Stimulated activated CD8-positive, alpha-beta memory T cell treated with anti-CD3 and anti-CD28 coated beads, Interleukin-12 subunit alpha, Interleukin-12 subunit beta, amount 100 ng/mL, for 1 hour (primary cell): ENCODE data around the gene ORC4.

Experiments
- DNase-seq: peaks from one replicate; pipeline ENCODE4 v3.0.0-alpha.2; 2020; ENCODE audit warnings: low read depth

Gene ORC4

GRCh38 chr2:148020111-148021058 lies at the start of gene ORC4:
ORC4 (minus strand) TSS chr2:148020737; CDS start chr2:147975958, 44,779 bp downstream.
- peak; percentile 96 for DNase-seq

- no peak for DNase-seq
Measured at GRCh38 chr2:148067801-148068200, 47.3 kb upstream of the ORC4 start.

DNA sequence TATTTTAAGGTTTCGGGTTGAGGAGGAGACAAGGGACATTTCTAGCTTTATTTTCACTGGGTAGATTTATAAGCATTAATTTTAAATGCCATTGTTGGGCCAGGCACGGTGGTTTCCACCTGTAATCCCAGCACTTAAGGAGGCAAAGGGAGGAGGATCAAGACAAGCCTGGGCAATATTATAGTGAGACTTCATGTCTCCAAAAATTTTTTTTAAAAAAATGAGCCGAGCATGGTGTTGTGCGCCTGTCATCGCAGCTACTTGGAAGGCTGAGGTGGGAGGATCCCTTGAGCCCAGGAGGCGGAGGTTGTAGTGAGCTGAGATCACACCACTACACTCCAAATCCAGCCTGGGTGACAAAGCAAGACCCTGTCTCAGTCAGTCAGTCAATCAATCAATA lies 45.4 kb upstream of the ORC4 start:
- DNase-seq, result no peak

DNA sequence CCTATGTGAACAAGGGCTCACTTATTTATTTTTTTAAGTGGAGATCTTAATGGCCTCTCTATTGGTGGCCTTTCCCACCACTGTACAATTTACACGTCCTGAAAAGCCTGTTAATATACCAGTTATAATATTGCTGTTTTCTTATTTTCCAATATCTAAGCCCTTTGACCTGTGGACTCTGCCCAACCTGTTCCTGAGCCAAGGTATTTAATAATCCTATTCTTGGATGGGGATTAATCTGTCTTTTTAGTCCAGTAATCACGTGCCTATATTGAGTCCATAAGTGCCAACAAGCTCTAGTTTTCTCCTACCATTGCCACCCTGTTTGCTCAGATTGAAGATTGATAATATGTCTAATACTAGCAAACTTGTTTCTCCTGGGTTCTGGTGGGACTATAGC lies 43.1 kb upstream of the ORC4 start:
- no peak for DNase-seq

DNA sequence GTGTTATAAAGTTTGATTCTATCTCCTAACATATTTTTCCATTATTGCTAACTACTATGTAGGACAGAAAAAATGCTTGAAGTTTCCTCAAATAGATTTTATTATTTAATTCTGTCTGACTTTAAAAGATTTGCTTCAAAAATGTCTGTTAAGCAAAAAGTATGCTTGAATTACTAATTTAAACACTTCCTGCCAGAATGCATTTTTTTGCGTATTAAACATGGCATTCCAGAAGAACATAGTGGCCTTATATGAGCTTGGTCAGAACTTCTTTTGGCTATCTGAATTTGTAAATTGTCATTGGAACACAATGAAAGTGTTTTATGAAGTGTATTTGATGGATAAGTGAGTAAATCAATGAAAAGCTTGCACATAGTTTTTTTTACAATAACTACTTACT lies 38.1 kb upstream of the ORC4 start:
- DNase-seq, result no peak

- DNase-seq, result no peak
Measured at GRCh38 chr2:148052687-148053086, 32.1 kb upstream of the ORC4 start.

GRCh38 chr2:148049284-148049683 lies 28.7 kb upstream of the ORC4 start:
- no peak for DNase-seq

GRCh38 chr2:148048475-148049221 lies 28.1 kb upstream of the ORC4 start:
- no peak for DNase-seq

DNA sequence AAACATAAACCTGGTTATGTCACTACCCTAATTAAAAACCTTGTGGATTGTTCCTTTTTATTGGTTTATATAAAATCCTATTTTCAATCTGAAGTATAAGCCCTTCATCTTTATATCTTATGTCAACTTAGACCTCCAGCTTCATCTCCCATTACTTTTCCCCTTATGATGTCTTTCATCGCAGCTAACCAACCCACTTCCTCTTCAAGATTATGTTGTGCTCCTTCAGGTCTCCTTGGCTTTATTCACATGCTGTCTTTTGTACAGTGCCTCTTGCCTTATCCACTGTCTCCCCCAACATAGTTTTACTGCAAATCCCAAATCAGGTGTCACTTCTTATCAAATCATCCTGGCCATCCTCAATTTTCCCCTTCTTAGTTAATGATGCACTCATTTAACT lies 26.3 kb upstream of the ORC4 start:
- DNase-seq, result no peak

- no peak for DNase-seq
Measured at GRCh38 chr2:148044322-148044721, 23.8 kb upstream of the ORC4 start.

DNA sequence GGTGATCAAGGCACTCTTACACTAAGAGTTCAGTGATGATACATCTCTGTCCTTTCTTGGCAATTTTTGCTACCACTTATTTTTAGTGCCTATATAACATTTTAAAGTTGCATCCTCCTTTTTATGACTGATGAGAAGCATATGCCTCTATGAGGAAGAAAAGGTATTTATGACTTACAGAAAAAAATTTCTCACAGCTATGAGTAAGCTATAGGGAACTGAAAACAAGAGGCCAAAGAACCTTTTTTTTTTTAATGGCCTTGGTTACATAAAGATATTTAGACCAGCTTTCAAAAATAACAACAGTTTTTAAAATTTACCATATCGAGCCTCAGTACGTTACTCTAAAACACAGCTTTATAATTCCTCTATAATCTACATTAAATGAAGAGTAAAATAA lies 21.7 kb upstream of the ORC4 start:
- DNase-seq, result no peak

- no peak for DNase-seq
Measured at GRCh38 chr2:148039783-148040182, 19.2 kb upstream of the ORC4 start.

GRCh38 chr2:148032215-148032614 lies 11.7 kb upstream of the ORC4 start:
- no peak for DNase-seq

GRCh38 chr2:148031152-148031551 lies 10.6 kb upstream of the ORC4 start:
- no peak for DNase-seq

- DNase-seq, result no peak
Measured at GRCh38 chr2:148028781-148029180, 8.2 kb upstream of the ORC4 start.

- DNase-seq, result no peak
Measured at GRCh38 chr2:148027822-148028221, 7.3 kb upstream of the ORC4 start.

GRCh38 chr2:148026573-148026972 lies 6.0 kb upstream of the ORC4 start:
- no peak for DNase-seq

GRCh38 chr2:148023861-148024260 lies 3.3 kb upstream of the ORC4 start:
- DNase-seq, result no peak

DNA sequence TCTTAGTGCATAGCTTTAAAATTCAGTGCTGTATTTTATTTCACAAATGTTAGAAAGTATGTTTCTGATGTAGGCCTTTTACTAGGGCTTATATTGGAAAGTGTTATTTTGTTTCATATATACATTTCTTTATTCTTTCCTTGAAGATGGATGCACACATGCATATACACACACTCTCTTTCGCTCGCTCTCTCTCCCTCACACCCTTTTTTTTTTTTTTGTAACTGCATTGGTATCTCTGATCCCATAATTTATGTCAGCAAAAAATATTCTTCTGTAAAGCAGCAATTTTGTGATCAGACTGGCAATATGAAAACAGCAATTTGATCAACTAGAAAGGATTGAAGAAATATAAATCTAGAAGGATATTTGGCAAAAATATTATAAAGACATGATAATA lies 2.3 kb upstream of the ORC4 start:
- DNase-seq, result no peak

- DNase-seq, result no peak
Measured at GRCh38 chr2:148022351-148022750, 1.8 kb upstream of the ORC4 start.

- no peak for DNase-seq
Measured at GRCh38 chr2:148021886-148022285, 1.3 kb upstream of the ORC4 start.

GRCh38 chr2:148021059-148021861 lies 723 bp upstream of the ORC4 start, which contains the start of gene MBD5:
MBD5 (plus strand) TSS chr2:148021091.
- peak; percentile 25 for DNase-seq
